GM12878 (cell line): ENCODE results near the gene ZNF165. TPM values are rescaled to one million over a fixed set of nuclear protein-coding genes. Genes with fewer than 3 reads are reported as not detected.

Experiments
- CBFB ChIP-seq: IDR thresholded peaks from 2 replicates; pipeline ENCODE4 v1.6.1; 2016; ENCODE audit warnings: antibody characterized with exemption, low read depth
- CBX3 ChIP-seq: fragments of 200-600 bp; sonication (generic); IDR thresholded peaks from 2 replicates; pipeline ENCODE4 v1.6.1; 2016; ENCODE audit warnings: low read depth, borderline replicate concordance
- E4F1 ChIP-seq: fragments of 450-650 bp; IDR thresholded peaks from 2 replicates; pipeline ENCODE4 v1.6.1; 2018; ENCODE audit warnings: borderline replicate concordance, mild to moderate bottlenecking; ENCODE audit not compliant: partially characterized antibody
- GATAD2B ChIP-seq: fragments of 450-650 bp; conservative IDR thresholded peaks from 2 replicates; pipeline ENCODE4 v1.6.1; 2017; ENCODE audit warnings: low read depth, mild to moderate bottlenecking, moderate library complexity
- IKZF1 ChIP-seq: fragments of 450-650 bp; conservative IDR thresholded peaks from 2 replicates; pipeline ENCODE4 v1.6.1; 2017; ENCODE audit warnings: antibody characterized with exemption, mild to moderate bottlenecking
- IRF4 ChIP-seq: IDR thresholded peaks from 2 replicates; pipeline ENCODE4 v1.6.1; 2011; ENCODE audit warnings: low read depth, low read length
- POLR2A ChIP-seq: IDR thresholded peaks from 2 replicates; pipeline ENCODE4 v1.6.1; 2011; ENCODE audit warnings: low read depth, mild to moderate bottlenecking, low read length
- SIN3A ChIP-seq: IDR thresholded peaks from 2 replicates; pipeline ENCODE4 v1.6.1; 2012; ENCODE audit warnings: low read depth, low read length, improper control_type of control experiment
- SIX5 ChIP-seq: IDR thresholded peaks from 2 replicates; pipeline ENCODE4 v1.6.1; 2011; ENCODE audit warnings: mild to moderate bottlenecking, low read depth, low read length, moderate library complexity; ENCODE audit not compliant: severe bottlenecking
- SMC3 ChIP-seq: IDR thresholded peaks from 2 replicates; pipeline ENCODE4 v1.6.1; 2011; ENCODE audit warnings: low read length, improper control_type of control experiment, borderline replicate concordance
- TCF3 ChIP-seq: IDR thresholded peaks from 2 replicates; pipeline ENCODE4 v1.6.1; 2012; ENCODE audit warnings: low read depth, mild to moderate bottlenecking, low read length, borderline replicate concordance; ENCODE audit not compliant: insufficient read depth
- ZBTB40 ChIP-seq: fragments of 450-650 bp; IDR thresholded peaks from 2 replicates; pipeline ENCODE4 v1.6.1; 2016; ENCODE audit warnings: mild to moderate bottlenecking, moderate library complexity, borderline replicate concordance
- polyA plus RNA-seq, 11 experiments: library from polyadenylated mRNA; depleted of rRNA in 4 of 11; unstranded in 6 of 11; stranded (reverse) in 5 of 11; fragments of >200 nt; fragmentation: Nextera tagmentation in 4 of 11; fragmentation: Illumina TruSeq in 1 of 11; extraction: Ambion mirVana in 4 of 11; extraction: Trizol in 1 of 11; gene quantifications; 1 replicate in 1 of 11; 2 replicates in 10 of 11; pipeline versions ENCODE4 v1.2.1 to v1.2.3, GENCODE V29; 2011 to 2016; ENCODE audit warnings: inconsistent platforms in 2 of 11, missing spikeins in 2 of 11, low read depth in 1 of 11
- total RNA-seq, 4 experiments: library from RNA; depleted of rRNA in 3 of 4; stranded (reverse); fragments of >200 nt in 3 of 4; fragmentation: Illumina TruSeq in 1 of 4; extraction: Trizol in 1 of 4; gene quantifications; 2 replicates each; pipeline versions ENCODE4 v1.2.1 to v1.2.3, GENCODE V29; 2013 to 2021
- TF ChIP-seq, protein P1 (sequence below): fragments of 450-650 bp; IDR thresholded peaks from 2 replicates; pipeline ENCODE4 v1.6.1; 2016; ENCODE audit warnings: mild to moderate bottlenecking
- TF ChIP-seq, protein P2 (sequence below): fragments of 450-650 bp; IDR thresholded peaks from 2 replicates; pipeline ENCODE4 v1.6.1; 2017; ENCODE audit warnings: mild to moderate bottlenecking, low read depth, inconsistent platforms; ENCODE audit not compliant: poor library complexity, severe bottlenecking
- TF ChIP-seq, protein P3 (sequence below): fragments of 450-650 bp; IDR thresholded peaks from 2 replicates; pipeline ENCODE4 v1.6.1; 2017; ENCODE audit warnings: antibody characterized with exemption, mild to moderate bottlenecking, moderate library complexity

ZNF165 gene
- total and polyA plus RNA-seq, 10 of the 15 experiments (the other 5 are each of a cell fraction or from before 2014, with no cell fraction given): 1.1 to 5.0 (median 2.9) TPM

GRCh38 chr6:28124350-28124970 lies 44.1 kb downstream of the ZNF165 start, which contains the start of gene ZSCAN16 (continued):
- TF ChIP-seq, protein P1, sequence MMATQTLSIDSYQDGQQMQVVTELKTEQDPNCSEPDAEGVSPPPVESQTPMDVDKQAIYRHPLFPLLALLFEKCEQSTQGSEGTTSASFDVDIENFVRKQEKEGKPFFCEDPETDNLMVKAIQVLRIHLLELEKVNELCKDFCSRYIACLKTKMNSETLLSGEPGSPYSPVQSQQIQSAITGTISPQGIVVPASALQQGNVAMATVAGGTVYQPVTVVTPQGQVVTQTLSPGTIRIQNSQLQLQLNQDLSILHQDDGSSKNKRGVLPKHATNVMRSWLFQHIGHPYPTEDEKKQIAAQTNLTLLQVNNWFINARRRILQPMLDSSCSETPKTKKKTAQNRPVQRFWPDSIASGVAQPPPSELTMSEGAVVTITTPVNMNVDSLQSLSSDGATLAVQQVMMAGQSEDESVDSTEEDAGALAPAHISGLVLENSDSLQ: no peak
- TF ChIP-seq, protein P2, sequence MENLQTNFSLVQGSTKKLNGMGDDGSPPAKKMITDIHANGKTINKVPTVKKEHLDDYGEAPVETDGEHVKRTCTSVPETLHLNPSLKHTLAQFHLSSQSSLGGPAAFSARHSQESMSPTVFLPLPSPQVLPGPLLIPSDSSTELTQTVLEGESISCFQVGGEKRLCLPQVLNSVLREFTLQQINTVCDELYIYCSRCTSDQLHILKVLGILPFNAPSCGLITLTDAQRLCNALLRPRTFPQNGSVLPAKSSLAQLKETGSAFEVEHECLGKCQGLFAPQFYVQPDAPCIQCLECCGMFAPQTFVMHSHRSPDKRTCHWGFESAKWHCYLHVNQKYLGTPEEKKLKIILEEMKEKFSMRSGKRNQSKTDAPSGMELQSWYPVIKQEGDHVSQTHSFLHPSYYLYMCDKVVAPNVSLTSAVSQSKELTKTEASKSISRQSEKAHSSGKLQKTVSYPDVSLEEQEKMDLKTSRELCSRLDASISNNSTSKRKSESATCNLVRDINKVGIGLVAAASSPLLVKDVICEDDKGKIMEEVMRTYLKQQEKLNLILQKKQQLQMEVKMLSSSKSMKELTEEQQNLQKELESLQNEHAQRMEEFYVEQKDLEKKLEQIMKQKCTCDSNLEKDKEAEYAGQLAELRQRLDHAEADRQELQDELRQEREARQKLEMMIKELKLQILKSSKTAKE: peak; percentile 18
- peak; percentile 69; the same call in 1 of the 2 replicates for TF ChIP-seq SIN3A
- TF ChIP-seq SIX5: peak; percentile 21
- peak; percentile 65 for TF ChIP-seq IKZF1
- TF ChIP-seq, protein P3, sequence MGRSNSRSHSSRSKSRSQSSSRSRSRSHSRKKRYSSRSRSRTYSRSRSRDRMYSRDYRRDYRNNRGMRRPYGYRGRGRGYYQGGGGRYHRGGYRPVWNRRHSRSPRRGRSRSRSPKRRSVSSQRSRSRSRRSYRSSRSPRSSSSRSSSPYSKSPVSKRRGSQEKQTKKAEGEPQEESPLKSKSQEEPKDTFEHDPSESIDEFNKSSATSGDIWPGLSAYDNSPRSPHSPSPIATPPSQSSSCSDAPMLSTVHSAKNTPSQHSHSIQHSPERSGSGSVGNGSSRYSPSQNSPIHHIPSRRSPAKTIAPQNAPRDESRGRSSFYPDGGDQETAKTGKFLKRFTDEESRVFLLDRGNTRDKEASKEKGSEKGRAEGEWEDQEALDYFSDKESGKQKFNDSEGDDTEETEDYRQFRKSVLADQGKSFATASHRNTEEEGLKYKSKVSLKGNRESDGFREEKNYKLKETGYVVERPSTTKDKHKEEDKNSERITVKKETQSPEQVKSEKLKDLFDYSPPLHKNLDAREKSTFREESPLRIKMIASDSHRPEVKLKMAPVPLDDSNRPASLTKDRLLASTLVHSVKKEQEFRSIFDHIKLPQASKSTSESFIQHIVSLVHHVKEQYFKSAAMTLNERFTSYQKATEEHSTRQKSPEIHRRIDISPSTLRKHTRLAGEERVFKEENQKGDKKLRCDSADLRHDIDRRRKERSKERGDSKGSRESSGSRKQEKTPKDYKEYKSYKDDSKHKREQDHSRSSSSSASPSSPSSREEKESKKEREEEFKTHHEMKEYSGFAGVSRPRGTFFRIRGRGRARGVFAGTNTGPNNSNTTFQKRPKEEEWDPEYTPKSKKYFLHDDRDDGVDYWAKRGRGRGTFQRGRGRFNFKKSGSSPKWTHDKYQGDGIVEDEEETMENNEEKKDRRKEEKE: no peak
- peak; percentile 90 for TF ChIP-seq ZBTB40
- no peak for TF ChIP-seq IRF4
- no peak for TF ChIP-seq CBX3
- peak; percentile 74; the same call in 1 of the 2 replicates for TF ChIP-seq TCF3
- TF ChIP-seq GATAD2B: 0 out of 2 replicates have a peak, but pooled peaks have one; percentile 39
- TF ChIP-seq CBFB: peak; percentile 35; the same call in 1 of the 2 replicates
- peak; percentile 87 for TF ChIP-seq POLR2A
- peak; percentile 13 for TF ChIP-seq E4F1
- peak; percentile 6; the same call in 1 of the 2 replicates for TF ChIP-seq SMC3
